HG03439 (cell line): ENCODE measurements around the gene PLIN4.

Experiments used
- ATAC-seq: cut with Tn5 transposase; IDR thresholded peaks from one replicate; pipeline ENCODE4 v1.9.1; 2021; ENCODE audit warnings: mild to moderate bottlenecking, moderate library complexity; ENCODE audit not compliant: unreplicated experiment

Gene PLIN4

GRCh38 chr19:4507804-4508203 is 10.5 kb downstream of the PLIN4 start:
- ATAC-seq = no peak

GRCh38 chr19:4507150-4507452 is 11.2 kb downstream of the PLIN4 start:
- ATAC-seq = no peak

GRCh38 chr19:4506449-4507149 is 11.7 kb downstream of the PLIN4 start:
- ATAC-seq = no peak

DNA sequence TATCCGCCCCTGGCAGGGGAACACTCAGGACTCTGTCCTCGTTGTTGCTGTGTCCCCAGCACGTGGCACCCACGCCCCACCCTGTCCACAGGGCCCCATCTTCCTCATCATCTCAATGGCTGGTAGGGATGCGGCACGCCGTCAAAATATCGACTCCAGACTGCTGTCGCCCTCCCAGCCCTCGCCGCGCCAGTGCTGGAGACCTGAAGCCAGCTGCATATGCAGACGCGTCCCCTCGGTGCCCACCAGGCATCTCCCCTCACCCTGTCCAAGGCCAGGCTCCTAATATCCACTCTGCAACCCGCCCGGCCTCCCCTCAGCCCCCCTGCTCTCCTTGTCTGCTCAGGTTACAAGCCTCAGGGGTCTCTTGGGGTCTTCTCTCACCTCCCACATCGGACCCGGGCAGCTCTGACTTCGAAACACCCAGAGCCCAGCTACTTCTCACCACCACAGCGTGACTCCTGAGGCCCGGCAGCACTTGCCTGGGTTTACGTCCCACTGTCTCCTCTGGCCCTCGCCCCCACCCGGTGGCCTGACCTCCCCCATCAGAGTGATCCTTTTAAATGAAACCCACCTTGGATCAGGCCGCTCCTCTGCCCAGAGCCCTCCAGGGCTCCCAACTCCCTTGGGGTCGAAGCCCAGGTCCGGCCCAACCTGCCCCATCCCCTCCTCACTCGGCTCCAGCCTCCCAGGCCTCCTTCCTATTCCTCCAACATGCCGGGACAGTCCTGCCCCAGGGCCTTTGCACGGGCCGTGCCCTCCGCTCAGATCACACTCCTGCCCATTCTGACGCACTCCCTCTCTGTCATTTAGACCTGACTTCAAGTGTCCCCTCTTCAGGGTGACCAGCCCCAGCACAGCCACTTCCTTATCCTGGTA is 12.5 kb downstream of the PLIN4 start:
- no peak for ATAC-seq

GRCh38 chr19:4504891-4505569 is 13.3 kb downstream of the PLIN4 start:
- ATAC-seq = no peak

DNA sequence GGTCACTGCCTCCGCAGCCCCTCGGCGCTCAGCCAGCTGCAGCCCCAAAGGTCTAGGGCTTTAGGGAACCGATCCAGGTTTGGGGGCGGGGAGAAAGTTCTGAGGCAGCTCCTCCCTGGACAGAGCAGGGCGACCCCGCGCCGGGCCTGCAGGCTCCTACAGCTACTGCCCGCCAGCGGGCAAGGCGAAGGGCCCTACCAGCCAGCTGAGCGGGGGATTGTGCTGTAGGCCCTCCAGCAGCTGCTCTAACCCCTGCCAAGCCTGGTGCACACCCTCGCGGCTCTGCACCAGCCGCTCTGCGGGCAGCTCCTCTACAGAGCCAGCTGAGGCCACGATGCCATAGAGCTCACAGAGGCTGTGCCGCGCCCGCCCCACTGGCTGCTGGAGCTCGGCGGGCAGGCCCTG is 14.0 kb downstream of the PLIN4 start:
- ATAC-seq = no peak

- no peak for ATAC-seq
These were observed 14.5 kb downstream of the PLIN4 start for GRCh38 chr19:4503825-4504170.

GRCh38 chr19:4503132-4503824 is 15.0 kb downstream of the PLIN4 start:
- no peak for ATAC-seq

GRCh38 chr19:4502282-4503131 is 15.8 kb downstream of the PLIN4 start:
- ATAC-seq = no peak

- ATAC-seq = no peak
These were observed 16.6 kb downstream of the PLIN4 start for GRCh38 chr19:4501691-4502090.

DNA sequence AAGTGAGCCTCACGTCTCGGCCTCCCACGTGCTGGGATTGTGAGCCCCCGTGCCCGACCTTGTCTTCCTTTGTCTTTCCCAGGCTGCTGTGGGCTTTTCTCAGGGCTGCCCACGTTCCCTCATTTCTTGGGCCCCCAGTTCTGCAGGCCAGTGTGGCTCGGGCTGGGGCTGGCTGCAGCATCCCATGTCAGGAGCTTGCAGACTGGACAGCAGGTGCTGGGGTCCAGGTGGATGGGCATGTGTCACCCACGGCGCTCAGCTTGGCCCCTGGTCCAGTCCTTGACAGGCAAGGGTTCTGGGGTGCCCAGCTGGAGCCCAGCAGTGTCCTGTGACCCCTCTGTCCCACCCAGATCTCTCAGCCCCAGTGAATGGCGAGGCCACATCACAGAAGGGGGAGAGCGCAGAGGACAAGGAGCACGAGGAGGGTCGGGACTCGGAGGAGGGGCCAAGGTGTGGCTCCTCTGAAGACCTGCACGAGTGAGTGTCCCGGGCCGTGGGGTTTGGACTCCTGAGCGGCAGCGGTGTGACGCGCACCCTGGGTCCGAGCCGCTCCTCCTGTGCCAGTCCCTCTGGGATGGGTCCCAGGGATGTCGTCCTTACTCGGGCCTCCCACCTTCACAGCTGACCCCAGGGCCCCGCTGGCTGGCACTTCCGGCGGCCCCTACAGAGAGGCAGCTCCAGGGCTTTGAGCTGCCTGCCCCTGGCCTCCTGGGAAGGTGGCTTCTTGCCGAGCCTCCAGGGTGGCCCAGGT is 17.3 kb downstream of the PLIN4 start:
- ATAC-seq = no peak

DNA sequence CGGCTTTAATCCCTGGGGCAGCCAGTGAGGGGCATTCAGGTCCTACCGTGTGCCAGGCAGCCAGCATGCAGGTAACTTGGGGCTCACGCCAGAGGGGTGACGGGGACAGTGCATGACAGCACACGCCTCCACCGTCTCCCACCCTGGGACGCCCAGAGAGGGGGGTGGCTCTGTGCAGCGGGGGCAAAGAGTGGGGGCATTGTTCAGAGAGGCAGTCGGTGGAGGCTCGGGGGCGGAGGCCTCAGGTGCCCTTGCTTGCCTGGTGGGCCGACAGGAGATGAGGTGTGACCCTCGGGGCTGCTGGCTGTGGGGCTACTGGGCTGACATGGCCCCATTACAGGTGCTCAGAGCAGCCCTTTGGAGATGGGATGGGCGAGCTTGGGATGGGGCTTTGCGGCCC is 18.4 kb downstream of the PLIN4 start:
- no peak for ATAC-seq

GRCh38 chr19:4499318-4499717 is 19.0 kb downstream of the PLIN4 start:
- no peak for ATAC-seq

DNA sequence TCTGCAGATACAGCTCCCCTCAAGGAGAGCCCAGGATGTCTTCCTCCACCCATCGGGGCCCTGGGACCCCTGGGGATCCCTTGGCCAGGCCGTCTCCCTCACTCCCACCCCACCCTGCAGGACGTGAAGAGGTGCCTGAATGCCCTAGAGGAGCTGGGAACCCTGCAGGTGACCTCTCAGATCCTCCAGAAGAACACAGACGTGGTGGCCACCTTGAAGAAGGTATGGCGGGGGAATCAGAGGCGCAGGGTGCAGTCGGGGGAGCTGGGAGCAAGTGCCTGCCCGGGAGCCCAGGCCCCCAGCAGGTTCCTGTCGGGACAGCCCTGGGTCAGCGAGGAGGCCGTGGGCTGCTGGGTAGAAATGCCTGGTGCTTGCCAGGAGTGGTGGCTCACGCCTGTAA is 19.6 kb downstream of the PLIN4 start:
- no peak for ATAC-seq

DNA sequence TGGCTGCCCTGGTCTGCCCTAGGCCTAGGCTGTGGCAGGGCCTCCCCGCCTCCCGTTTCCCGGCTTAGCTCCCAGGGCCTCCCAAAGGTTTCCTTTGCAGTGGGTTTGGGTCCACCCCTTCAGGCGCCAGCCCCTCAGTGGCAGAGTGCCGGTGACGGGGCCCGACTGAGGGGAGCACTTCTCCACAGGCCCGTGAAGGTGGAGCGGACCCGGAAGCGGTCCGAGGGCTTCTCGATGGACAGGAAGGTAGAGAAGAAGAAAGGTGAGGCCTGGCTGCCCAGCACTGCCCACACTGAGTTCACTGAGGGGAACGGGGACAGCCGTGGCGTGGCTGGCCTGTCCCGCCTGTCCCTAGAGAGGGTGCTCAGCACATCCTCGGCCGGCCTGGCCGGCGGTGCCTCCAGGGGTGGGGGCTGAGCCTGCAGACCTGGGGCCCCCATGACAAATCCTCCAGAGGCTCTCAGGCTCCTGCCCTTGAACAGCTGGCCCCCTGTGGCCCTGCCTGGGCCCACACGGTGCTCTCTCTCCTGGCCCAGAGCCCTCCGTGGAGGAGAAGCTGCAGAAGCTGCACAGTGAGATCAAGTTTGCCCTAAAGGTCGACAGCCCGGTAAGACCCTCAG is 20.4 kb downstream of the PLIN4 start:
- ATAC-seq = no peak

GRCh38 chr19:4496304-4496703 is 22.0 kb downstream of the PLIN4 start:
- ATAC-seq = no peak

GRCh38 chr19:4495471-4495870 is 22.8 kb downstream of the PLIN4 start:
- ATAC-seq = no peak

DNA sequence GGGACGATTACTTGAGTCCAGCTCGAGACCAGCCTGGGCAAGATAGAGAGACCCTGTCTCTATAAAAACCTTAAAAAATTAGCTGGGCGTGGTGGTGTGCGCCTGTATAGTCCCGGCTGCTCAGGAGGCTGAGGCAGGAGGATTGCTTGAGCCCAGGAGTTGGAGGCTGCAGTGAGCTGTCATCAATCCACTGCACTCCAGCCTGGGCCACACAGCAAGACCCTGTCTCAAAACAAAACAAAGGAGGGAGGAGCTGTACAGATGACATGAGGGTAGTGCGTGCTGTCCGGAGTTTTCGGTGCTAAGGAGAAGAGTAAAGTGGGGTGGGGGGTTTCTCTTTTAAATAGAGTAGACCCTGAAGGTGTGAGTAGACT is 23.6 kb downstream of the PLIN4 start:
- ATAC-seq = no peak

GRCh38 chr19:4493929-4494690 is 24.2 kb downstream of the PLIN4 start:
- ATAC-seq = no peak
